ENCODE results near the gene RPS6KB2.

The RPS6KB2 gene

GRCh38 chr11:67431346-67432249 is 3.3 kb downstream of the RPS6KB2 start:
- no peak for DNase-seq

DNA sequence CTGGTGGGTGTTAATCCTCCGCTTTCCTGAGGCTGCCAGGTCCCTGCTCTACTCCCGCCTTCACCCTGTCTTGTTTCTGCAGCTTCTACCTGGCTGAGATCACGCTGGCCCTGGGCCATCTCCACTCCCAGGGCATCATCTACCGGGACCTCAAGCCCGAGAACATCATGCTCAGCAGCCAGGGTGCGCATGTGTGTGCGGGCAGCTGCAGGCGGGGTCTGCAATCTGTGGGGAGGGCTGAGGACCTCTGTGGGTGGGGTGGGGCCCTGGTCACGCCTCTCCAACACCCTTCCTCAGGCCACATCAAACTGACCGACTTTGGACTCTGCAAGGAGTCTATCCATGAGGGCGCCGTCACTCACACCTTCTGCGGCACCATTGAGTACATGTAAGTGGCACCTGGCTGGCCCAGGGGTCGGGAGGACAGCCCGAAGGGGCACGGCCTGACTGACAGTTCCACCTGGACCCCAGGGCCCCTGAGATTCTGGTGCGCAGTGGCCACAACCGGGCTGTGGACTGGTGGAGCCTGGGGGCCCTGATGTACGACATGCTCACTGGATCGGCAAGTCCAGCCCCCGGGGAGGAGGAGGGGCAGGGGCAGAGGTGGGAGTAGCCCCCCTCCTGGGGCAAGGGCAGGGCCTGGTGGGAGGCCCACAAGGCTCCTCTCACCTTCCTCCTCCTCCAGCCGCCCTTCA is 4.5 kb downstream of the RPS6KB2 start:
- no peak for DNase-seq

DNA sequence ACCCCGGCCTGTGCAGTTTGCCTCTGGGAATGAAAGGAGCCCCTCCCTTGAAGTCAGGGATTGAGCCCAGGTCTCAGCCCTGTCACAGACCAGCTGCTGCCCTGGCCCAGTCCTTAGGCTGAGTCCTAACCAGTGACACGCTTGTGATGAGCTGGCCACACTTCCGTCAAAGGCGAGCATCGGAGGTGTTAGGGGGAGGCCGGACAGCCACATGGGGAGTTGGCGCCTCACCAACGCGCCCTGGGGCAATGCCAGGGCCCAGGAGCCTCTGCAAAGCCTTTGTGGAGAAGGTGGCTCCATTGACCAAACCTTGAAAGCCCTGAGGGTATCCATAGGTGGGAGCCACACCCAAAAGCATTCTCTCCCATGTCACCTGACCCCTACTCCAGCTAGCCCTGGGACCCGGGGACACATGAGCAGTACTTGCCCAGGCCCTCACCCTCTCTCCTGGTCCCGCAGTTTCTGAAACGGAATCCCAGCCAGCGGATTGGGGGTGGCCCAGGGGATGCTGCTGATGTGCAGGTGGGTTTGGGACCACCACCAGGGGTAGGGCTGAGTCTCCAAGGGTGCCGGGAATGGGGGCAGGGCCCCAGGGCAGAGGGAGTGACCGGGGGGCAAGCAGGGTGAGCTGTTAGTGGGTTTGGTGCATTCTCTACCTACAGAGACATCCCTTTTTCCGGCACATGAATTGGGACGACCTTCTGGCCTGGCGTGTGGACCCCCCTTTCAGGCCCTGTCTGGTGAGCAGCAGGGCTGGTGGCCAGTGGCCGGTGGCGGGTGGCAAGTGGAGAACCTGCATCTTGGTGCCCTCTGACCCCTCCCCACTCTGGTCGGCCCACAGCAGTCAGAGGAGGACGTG is 5.5 kb downstream of the RPS6KB2 start:
- no peak for DNase-seq

DNA sequence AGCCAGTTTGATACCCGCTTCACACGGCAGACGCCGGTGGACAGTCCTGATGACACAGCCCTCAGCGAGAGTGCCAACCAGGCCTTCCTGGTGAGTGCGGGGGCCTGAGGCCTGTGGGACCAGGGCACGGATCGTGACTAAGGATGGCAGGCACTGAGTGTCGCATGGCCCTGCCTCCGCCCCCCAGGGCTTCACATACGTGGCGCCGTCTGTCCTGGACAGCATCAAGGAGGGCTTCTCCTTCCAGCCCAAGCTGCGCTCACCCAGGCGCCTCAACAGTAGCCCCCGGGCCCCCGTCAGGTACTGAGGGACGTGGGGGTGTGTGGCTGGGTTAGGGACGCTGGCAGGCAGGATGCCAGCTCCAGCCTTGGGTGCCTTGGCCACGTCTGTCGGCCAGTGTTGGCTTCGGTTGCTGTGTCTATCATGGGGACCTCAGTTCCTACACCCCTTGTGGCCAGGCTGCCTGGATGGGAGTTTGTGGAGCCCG is 6.1 kb downstream of the RPS6KB2 start:
- no peak for DNase-seq

GRCh38 chr11:67435031-67435726 is 6.9 kb downstream of the RPS6KB2 start:
- no peak for DNase-seq

- no peak for DNase-seq
Measured at GRCh38 chr11:67435727-67436458, 7.6 kb downstream of the RPS6KB2 start.

DNA sequence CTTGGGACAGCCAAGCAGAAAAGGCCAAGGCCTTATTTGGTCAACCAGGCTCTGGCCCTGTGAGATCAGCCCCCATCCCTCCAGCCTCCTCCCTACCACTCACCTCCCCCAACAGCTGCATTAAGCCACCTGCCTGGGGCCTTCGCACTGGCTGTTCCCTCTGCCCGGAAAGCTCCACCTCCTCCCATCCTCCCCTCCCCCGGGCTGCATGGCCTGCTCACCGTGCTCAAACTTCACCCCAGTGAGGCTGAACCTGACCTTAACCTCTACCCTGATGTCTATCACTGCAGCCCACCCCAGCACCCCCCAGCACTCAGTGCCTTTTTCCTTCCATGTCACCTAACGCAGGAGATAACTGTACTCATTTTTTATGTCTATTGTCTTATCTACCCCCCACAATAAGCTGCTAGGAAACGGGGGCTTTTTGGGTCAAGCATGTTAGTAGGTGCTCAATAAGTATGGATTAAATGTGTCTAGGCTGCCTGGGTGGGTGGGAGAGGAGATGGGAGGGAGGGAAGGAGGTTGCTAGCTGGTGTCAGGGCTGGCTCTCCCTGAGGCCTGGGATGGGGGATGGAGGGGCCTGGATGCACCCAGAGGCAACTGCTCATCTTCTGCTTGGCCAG is 8.3 kb downstream of the RPS6KB2 start:
- no peak for DNase-seq

DNA sequence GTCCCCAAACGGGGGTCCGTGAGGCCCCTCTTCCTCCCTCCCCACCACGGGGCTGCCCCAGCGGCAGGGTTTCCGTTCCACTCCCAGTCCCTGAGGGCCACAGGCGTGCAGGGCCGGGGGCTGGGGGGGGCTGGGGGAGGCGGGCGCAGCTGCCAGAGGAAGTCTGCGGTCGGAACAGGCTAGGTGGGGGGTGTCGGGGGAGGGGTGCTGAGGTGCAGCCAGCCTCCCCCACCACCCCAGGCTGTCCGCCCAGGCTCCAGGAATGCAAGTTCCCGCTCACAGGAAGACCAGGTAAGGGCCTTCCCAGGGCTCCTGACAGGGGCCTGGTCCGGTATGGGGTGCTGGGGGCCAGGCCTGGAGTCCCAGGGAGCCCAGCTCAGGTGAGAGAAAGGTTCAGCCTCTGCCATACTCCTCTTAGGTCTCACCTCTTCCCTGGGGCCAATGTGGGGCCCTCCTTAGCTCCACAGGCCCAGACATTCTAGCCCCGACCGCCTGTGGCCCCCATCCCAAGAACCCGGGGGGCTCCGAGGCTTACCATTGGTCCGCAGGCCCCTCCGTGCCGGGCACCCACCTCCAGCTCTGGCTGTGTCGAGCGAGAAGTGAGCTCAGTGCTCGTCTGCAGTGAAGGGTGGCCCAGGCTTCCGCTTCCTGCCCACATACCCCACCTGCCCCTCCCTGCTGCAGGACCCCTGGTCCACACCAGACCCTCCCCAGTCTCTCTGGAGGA is 9.0 kb downstream of the RPS6KB2 start, which contains the start of gene PTPRCAP:
PTPRCAP (minus strand) TSS at position 601 of the 727 bp plus-strand sequence; CDS start at position 538, 63 bp downstream.
- no peak for DNase-seq

DNA sequence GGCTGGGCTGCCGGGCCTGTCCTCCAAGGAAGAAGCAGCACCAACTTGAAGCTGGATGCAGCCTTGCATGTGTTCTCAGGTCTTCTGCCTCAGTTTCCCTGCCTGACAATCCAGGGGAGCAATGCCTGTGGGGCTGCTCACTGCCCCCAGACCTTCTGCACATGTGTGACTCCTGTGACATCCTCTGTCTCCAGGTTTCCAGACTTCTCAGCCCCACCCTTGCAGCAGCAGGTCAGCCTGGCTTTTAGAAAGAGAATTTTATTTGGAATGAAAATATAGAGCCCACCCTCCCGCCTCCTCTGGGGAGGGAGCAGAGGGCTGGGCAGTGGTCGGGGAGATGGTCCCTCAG is 9.5 kb downstream of the RPS6KB2 start:
- no peak for DNase-seq

GRCh38 chr11:67438158-67438902 is 10.0 kb downstream of the RPS6KB2 start:
- no peak for DNase-seq

DNA sequence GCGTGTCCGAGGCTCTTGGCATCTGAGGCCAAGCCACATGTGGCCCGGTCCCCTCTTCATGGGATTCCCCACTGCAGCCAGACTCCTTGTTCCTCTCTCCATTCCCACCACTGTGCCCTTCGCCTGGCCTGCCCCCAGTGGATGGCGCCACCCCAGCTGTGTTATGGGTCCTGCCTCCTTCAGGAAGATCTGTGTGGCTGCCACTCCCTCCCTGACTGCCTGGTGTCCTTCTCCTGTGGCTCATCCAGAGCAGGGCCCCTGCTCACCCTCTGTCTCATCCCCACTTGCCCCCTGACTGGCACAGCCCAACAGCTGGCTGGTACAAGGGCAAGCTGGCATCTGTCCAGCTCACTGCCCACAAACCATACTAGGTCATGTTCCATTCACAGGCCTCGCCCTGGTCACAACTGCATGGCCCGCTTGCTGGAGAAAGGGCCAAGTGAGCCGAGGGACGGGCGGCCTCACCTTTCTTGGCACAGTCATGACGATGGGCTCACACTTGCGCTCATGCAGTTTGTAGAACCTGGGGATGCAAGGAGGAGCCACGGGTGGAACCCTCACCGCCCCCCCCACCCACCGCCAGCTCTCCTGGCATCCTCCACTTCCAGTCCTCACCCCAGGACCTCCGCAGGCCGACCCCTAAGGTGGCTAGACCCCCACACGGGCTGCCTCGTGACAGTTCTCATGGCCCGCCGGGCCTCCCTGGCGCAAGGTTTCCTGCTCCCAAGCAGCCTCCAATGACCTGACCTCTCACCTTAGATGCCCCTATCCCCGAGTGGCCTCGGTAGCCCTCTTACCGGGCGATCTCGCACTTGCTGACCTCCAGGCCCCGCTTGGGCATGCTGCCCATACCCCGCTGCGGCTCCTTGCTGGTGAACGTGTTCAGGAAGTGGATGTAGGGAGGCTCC is 11.3 kb downstream of the RPS6KB2 start:
- no peak for DNase-seq

DNA sequence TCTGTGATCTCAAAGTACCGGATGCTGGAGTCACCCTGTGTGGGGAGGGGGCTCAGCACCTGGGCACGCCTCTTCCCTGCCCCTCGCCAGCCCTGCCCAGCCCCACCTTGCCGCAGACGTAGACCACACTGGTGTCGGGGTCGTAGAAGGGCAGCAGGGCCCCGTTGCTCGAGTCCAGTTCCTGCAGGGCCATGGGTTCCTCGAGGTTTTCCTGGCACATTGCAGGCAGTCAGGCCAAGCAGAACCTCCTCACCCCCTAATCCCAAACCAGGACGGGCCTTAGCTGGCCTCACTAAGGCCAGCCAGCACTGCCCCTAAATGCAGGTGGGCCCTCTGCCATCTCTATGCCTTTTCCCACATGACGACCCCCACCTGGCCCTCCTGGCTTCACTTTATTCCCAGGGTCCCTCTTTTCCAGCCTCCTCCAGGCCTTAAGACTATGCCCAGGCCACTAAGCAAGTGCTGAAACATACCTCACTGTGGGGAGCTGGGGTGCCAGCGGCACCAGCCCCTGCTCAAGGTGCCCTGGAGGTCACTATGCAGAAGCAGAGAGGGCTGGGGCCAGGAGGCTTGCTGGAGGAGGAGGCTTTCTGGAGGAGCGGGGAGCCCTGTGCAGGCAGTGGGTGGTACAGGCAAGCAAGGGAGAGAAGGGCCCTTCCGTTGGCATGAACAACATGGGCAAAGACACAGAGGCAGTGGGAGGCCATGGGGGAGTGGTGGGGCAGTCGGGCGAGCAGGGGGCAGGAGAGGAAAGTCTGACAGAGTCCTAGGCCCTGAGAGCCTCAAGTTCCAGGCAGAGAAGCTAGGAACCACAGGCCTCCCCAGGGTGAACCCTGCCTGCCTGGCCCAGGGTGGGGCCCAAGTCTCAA is 12.2 kb downstream of the RPS6KB2 start:
- DNase-seq = no peak

- DNase-seq = no peak
Measured at GRCh38 chr11:67441098-67441563, 12.8 kb downstream of the RPS6KB2 start.

DNA sequence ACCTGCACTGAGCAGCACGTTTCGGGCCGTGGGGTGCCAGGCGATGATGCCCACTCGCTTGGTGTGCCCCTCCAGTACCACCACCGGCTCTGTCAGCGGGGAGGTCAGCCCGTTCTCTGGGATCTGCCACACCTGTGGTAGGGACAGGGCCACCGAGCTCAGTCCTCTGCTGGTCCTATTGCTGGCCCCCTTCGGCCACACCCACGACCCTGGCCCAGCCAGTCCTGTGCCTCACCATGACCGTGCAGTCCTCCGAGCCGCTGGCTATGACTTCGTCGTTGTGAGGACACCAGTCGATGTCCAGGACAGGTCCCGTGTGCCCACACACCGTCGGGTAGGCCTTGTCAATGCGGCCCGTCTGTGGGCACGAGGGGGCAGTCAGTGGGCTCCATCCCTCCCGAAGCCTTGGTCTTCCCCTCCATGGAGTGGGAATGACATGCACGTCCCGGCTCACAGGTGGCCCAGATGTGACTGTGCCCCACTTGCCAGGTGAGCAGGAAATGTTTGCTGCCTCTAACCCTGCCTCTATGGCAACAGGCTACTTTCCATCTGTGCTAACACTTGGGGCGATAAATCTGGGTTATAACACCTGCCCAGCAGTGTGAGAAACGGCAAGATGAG is 13.5 kb downstream of the RPS6KB2 start:
- no peak for DNase-seq

GRCh38 chr11:67442504-67443404 is 14.5 kb downstream of the RPS6KB2 start:
- no peak for DNase-seq

DNA sequence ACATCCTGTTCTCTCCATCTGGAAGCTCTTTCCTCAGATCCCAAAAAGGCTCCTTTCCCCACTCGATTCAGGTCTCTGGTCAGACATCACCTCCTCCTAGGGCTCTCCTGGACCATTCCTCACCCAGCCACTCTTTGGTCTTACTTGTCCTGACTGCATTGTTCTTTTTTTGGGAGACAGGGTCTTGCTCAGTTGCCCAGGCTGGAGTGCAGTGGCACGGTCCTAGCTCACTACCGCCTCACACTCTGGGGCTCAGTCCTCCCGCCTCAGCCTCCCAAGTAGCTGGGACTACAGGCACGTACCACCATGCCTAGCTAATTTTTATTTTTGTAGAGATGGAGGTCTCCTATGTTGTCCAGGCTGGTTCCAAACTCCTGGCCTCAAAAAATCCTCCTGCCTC is 17.2 kb downstream of the RPS6KB2 start:
- DNase-seq = no peak

Data from NCI-H187 (cell line).